Dermis microvascular lymphatic vessel endothelial cell (primary cell): ENCODE measurements around the gene SESN2. TPM values are rescaled to one million over a fixed set of nuclear protein-coding genes. Genes with fewer than 3 reads are reported as not detected.
"Not testable (repeated sequence)": the region's sequence is repeated elsewhere in the genome, so short reads cannot be mapped to it uniquely, and the experiment has no call there.

Experiments
- DNase-seq, 2 donors: peaks; one replicate each; pipeline versions ENCODE4 v3.0.0 to v3.0.0-alpha.2; 2010; ENCODE audit warnings: low read depth in 2 of 2
- total RNA-seq: library from RNA; depleted of rRNA; stranded (reverse); fragments of >200 nt; gene quantifications from 2 replicates; pipeline ENCODE4 v1.2.1, GENCODE V29; 2014

The SESN2 gene
- total RNA-seq, 1 donor from 2014 or later, result 6.4 TPM

- no peak for DNase-seq
Measured at GRCh38 chr1:28326984-28327383, 67.7 kb downstream of the SESN2 start.

- DNase-seq, result not testable (repeated sequence)
Measured at GRCh38 chr1:28327431-28327830, 68.1 kb downstream of the SESN2 start.

- no peak for DNase-seq
Measured at GRCh38 chr1:28328228-28328648, 68.9 kb downstream of the SESN2 start.

GRCh38 chr1:28329395-28330153, 70.3 kb downstream of the SESN2 start:
- peak; percentile 14 to 38 for DNase-seq

Other genes starting within 250 kb of the SESN2 start
- 9.1 and 11.4 TPM in 2 replicates for gene EYA3, start 170.9 kb upstream of the SESN2 start, total RNA-seq
- gene PTAFR, start 82.8 kb upstream of the SESN2 start, total RNA-seq, result 0.13 TPM in 2 replicates
- 33.1 and 41.7 TPM in 2 replicates for gene DNAJC8, start 26.5 kb upstream of the SESN2 start, total RNA-seq
- gene ATP5IF1, start 23.4 kb upstream of the SESN2 start, total RNA-seq, result 85.6 and 121 TPM in 2 replicates
- gene MED18, start 69.5 kb downstream of the SESN2 start, total RNA-seq, result 19.8 and 25.7 TPM in 2 replicates
- 14.0 and 18.8 TPM in 2 replicates for gene PHACTR4, start 110.2 kb downstream of the SESN2 start, total RNA-seq
- 41.6 and 52.4 TPM in 2 replicates for gene RCC1, start 246.5 kb downstream of the SESN2 start, total RNA-seq